ENCODE measurements around the gene MPZL3. TPM values are rescaled to one million over a fixed set of nuclear protein-coding genes. Genes with fewer than 3 reads are reported as not detected.

Gene MPZL3
- total RNA-seq, 1 experiment from 2014 or later: 7.0 TPM

DNA sequence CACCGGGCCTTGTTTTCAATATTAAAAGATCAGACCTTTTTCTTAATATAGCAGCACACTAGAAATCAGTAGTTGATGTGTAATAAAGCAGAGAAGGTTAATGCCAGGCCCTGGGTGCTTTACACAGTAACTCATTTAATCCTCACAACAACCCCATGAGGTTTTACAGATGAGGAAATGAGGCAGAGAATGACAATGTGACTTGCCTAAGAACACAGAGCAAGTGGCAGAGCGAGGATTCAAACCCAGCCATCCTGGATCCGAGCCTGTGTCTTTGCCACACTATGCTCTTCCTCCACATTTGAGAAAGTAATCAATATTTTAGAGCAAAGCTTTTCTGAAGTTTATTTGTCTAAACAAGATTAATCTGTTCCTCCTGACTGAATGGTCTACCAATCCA is 34.6 kb downstream of the MPZL3 start:
- peak; percentile 60 for DNase-seq
- Histone ChIP-seq H3K9ac (ENCODE audit: low read length) (peak overlapping the region; percentile 53), H3K27ac (ENCODE audit: low read length) (peak overlapping the region; percentile 99), H3K9me2 (replicated peaks; ENCODE audit: insufficient read depth, low read length) (no peaks in the 10 kb centered on the region), H3K79me2 (ENCODE audit: low read length) (no peaks in the 10 kb centered on the region), H3K27me3 (ENCODE audit: low read length) (no peaks in the 10 kb centered on the region), H3K4me2 (ENCODE audit: low read depth, low read length, poor library complexity, severe bottlenecking) (peak overlapping the region; percentile 48), H4K20me1 (ENCODE audit: insufficient read depth, low read depth, low read length) (no peaks in the 10 kb centered on the region), H3K4me3 (ENCODE audit: low read length) (peak overlapping the region; percentile 5; the same call in 1 of the 2 replicates), H3K9me3 (ENCODE audit: low read length) (no peaks in the 10 kb centered on the region), H3K4me1 (ENCODE audit: low read length) (peaks cover 84% of the 10 kb centered on the region), H3K36me3 (ENCODE audit: insufficient read depth, low read length) (no peaks in the 10 kb centered on the region), H2AFZ (ENCODE audit: low read length) (no peak overlapping the region)

DNA sequence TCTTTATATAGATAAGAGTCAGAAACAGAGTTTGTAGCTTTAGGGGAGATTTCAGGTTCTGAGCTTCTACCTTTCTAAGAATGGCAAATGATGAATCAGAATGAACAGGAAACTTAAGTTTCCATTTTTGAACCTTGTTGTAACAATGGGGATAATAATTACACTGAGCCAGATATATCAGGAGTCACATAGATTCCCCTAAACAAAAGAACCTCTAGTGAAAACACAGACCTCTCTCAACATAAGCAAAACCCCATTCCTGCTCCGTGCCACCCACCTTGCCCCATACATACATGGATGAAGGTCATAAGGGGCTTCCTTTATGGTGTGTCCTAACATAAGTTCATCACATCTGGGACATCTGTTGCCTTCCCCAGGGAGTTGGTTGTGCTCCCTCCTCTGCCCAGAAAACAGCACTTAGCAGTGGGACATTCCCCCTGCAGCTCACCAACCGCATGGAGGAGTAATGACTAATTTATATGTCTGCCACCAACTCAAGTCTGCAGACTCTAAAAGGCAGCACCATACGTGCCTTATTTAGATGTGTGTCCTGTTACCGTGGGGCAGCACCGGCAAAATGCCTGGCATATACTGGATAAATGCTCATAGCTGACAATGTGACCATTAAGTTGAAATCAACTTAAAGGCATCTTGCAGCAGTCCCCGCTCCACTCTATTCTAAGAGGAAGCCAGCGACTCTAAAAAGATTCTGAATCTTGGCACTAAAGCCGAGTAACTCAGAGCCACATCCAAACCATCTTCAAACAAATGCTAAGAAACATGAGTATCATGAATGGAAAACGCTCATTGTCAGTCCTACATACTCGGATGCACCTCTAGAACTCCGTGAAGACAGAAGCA is 35.3 kb downstream of the MPZL3 start:
- peak overlapping the region; percentile 48 for H3K4me2 ChIP-seq (ENCODE audit: low read depth, low read length, poor library complexity, severe bottlenecking)
- peak overlapping the region; percentile 99 for H3K27ac ChIP-seq (ENCODE audit: low read length)
- no peaks in the 10 kb centered on the region for H3K27me3 ChIP-seq (ENCODE audit: low read length)
- no peak overlapping the region for H2AFZ ChIP-seq (ENCODE audit: low read length)
- no peaks in the 10 kb centered on the region for H3K79me2 ChIP-seq (ENCODE audit: low read length)
- peak overlapping the region; percentile 53 for H3K9ac ChIP-seq (ENCODE audit: low read length)
- H4K20me1 ChIP-seq (ENCODE audit: insufficient read depth, low read depth, low read length): no peaks in the 10 kb centered on the region
- H3K9me2 ChIP-seq (replicated peaks; ENCODE audit: insufficient read depth, low read length): no peaks in the 10 kb centered on the region
- peaks cover 89% of the 10 kb centered on the region for H3K4me1 ChIP-seq (ENCODE audit: low read length)
- DNase-seq: peak; percentile 61
- peak overlapping the region; percentile 5; the same call in 1 of the 2 replicates for H3K4me3 ChIP-seq (ENCODE audit: low read length)
- H3K36me3 ChIP-seq (ENCODE audit: insufficient read depth, low read length): no peaks in the 10 kb centered on the region
- H3K9me3 ChIP-seq (ENCODE audit: low read length): no peaks in the 10 kb centered on the region

DNA sequence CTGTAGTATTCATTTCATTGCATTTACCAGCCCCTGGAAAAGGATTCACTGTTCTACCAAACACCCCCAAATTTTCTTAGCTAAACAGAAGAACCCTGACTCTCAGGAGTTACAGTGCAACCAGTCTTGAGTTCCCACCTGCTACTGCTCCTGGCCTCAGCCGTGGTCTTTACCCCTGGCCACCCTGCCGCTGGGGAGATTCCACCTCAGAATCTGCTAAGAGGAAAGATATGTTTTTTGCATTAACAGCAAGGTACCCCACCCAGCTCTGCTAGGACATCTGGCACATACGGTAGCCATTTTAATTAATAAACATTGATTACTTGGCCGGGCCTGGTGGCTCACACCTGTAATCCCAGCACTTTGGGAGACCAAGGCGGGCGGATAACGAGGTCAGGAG is 36.4 kb downstream of the MPZL3 start:
- Histone ChIP-seq H3K9ac (ENCODE audit: low read length) (peak overlapping the region; percentile 64), H4K20me1 (ENCODE audit: insufficient read depth, low read depth, low read length) (no peaks in the 10 kb centered on the region), H3K36me3 (ENCODE audit: insufficient read depth, low read length) (no peaks in the 10 kb centered on the region), H3K27ac (ENCODE audit: low read length) (peak overlapping the region; percentile 99), H2AFZ (ENCODE audit: low read length) (no peak overlapping the region), H3K79me2 (ENCODE audit: low read length) (no peaks in the 10 kb centered on the region), H3K27me3 (ENCODE audit: low read length) (no peaks in the 10 kb centered on the region), H3K4me3 (ENCODE audit: low read length) (peak overlapping the region; percentile 45), H3K4me2 (ENCODE audit: low read depth, low read length, poor library complexity, severe bottlenecking) (peak overlapping the region; percentile 78), H3K9me2 (replicated peaks; ENCODE audit: insufficient read depth, low read length) (no peaks in the 10 kb centered on the region), H3K9me3 (ENCODE audit: low read length) (no peaks in the 10 kb centered on the region), H3K4me1 (ENCODE audit: low read length) (peaks cover 100% of the 10 kb centered on the region)
- no peak for DNase-seq

DNA sequence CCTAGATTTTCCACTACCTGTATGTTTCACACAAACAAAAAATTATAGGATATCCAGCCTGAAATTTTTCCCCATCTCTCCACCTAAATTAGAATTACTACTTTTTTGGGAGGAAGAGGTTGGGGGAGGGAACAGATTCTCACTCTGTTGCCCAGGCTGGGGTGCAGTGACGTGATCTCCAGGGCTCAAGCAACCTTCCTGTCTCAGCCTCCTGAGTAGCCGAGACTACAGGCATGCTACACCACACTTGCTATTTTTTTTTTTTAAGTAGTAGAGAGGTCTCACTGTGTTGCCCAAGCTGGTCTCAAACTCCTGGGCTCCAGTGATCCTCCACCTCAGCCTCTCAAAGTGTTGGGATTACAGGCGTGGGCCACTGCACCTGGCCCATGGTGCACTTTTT is 36.9 kb downstream of the MPZL3 start:
- H4K20me1 ChIP-seq (ENCODE audit: insufficient read depth, low read depth, low read length): no peaks in the 10 kb centered on the region
- no peaks in the 10 kb centered on the region for H3K79me2 ChIP-seq (ENCODE audit: low read length)
- peaks cover 100% of the 10 kb centered on the region for H3K4me1 ChIP-seq (ENCODE audit: low read length)
- peak; percentile 66 for DNase-seq
- H3K4me2 ChIP-seq (ENCODE audit: low read depth, low read length, poor library complexity, severe bottlenecking): peak overlapping the region; percentile 78
- H3K9me2 ChIP-seq (replicated peaks; ENCODE audit: insufficient read depth, low read length): no peaks in the 10 kb centered on the region
- no peak overlapping the region for H2AFZ ChIP-seq (ENCODE audit: low read length)
- H3K36me3 ChIP-seq (ENCODE audit: insufficient read depth, low read length): no peaks in the 10 kb centered on the region
- no peaks in the 10 kb centered on the region for H3K27me3 ChIP-seq (ENCODE audit: low read length)
- H3K9ac ChIP-seq (ENCODE audit: low read length): peak overlapping the region; percentile 64
- peak overlapping the region; percentile 99 for H3K27ac ChIP-seq (ENCODE audit: low read length)
- peak overlapping the region; percentile 45 for H3K4me3 ChIP-seq (ENCODE audit: low read length)
- H3K9me3 ChIP-seq (ENCODE audit: low read length): no peaks in the 10 kb centered on the region

DNA sequence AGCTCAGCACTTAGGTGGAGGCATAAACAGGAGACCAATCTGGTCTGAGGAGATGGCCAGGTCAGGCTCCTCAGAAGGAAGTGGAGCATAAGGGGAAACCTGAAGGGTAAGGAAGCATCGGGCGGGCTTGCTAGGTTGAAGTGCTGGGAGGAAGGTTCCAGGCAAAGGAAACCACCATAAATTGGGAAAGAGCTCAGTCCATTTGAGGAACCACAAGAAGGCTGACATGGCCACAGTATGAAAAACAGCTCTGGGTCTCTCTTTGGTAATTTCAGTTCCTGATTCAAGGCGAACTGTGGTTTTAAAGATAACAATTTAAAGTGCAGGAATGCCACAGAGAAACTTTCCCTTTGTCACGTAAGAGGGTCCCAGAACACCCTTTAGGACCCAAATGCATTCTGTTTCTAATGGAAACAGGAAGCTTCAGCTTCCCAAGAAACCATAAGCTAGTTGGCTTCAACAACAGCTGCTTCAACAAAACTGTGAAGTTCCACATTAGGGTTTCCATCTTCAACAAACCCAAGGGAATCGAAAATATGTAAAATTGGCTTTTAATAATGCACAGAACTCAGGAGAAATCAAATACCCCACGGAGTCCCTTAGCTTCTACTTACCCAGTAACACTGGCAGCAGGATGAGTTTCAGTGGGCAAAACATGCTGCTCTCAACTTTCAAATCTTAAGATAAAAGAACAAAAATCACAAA is 37.8 kb downstream of the MPZL3 start:
- Histone ChIP-seq H2AFZ (ENCODE audit: low read length) (no peak overlapping the region), H3K9me2 (replicated peaks; ENCODE audit: insufficient read depth, low read length) (no peaks in the 10 kb centered on the region), H3K79me2 (ENCODE audit: low read length) (no peaks in the 10 kb centered on the region), H3K9me3 (ENCODE audit: low read length) (no peaks in the 10 kb centered on the region), H3K4me3 (ENCODE audit: low read length) (peak overlapping the region; percentile 45), H3K4me1 (ENCODE audit: low read length) (peaks cover 92% of the 10 kb centered on the region), H3K4me2 (ENCODE audit: low read depth, low read length, poor library complexity, severe bottlenecking) (peak overlapping the region; percentile 78), H3K36me3 (ENCODE audit: insufficient read depth, low read length) (no peaks in the 10 kb centered on the region), H3K27ac (ENCODE audit: low read length) (peak overlapping the region; percentile 99), H3K9ac (ENCODE audit: low read length) (peak overlapping the region; percentile 64), H4K20me1 (ENCODE audit: insufficient read depth, low read depth, low read length) (no peaks in the 10 kb centered on the region), H3K27me3 (ENCODE audit: low read length) (no peaks in the 10 kb centered on the region)
- DNase-seq: peak; percentile 78

DNA sequence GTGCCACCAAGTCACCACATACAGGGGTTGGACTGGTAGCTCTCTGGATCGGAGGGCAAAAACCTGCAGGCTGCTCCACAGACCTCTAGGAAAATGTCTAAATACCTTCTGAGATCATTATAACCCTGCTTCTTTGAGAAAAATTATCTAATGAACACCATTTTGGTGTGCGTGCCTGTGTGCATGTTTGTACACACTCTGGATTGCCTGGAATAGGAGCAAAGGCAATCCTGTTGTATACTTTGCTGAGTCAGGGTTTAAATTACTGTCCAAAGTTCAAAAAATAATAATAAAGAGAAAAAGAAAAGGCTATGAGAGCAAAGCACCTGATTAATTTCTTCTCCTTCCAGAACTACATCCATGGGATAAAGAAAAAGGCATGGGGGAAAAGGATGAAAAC is 38.4 kb downstream of the MPZL3 start:
- Histone ChIP-seq H3K79me2 (ENCODE audit: low read length) (no peaks in the 10 kb centered on the region), H4K20me1 (ENCODE audit: insufficient read depth, low read depth, low read length) (no peaks in the 10 kb centered on the region), H3K36me3 (ENCODE audit: insufficient read depth, low read length) (no peaks in the 10 kb centered on the region), H3K4me1 (ENCODE audit: low read length) (peaks cover 86% of the 10 kb centered on the region), H3K4me3 (ENCODE audit: low read length) (peak overlapping the region; percentile 45; the same call in 1 of the 2 replicates), H3K4me2 (ENCODE audit: low read depth, low read length, poor library complexity, severe bottlenecking) (peak overlapping the region; percentile 78), H3K27me3 (ENCODE audit: low read length) (no peaks in the 10 kb centered on the region), H3K9me3 (ENCODE audit: low read length) (no peaks in the 10 kb centered on the region), H3K9ac (ENCODE audit: low read length) (peak overlapping the region; percentile 64), H3K9me2 (replicated peaks; ENCODE audit: insufficient read depth, low read length) (no peaks in the 10 kb centered on the region), H2AFZ (ENCODE audit: low read length) (no peak overlapping the region), H3K27ac (ENCODE audit: low read length) (peak overlapping the region; percentile 99)
- no peak for DNase-seq

DNA sequence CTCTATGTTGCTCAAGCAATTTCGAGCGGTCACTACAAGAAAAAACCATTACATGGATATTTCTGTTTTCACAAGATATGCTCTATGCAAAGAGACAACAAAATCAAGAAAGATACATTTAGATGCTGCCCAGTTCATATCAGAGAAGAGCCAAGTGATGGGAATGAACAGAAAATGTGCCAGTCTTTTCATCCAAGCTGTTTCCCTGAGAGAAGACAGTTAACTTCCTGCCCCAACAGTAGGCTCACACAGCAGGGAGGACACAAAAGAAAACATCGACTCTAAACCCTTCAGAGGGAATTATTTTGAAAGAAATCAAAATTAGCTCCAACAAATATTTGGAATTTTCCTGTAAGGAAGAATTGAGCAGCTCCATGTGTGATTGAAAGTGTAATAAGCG is 39.0 kb downstream of the MPZL3 start:
- peak overlapping the region; percentile 99 for H3K27ac ChIP-seq (ENCODE audit: low read length)
- no peaks in the 10 kb centered on the region for H3K79me2 ChIP-seq (ENCODE audit: low read length)
- peak overlapping the region; percentile 78 for H3K4me2 ChIP-seq (ENCODE audit: low read depth, low read length, poor library complexity, severe bottlenecking)
- no peak overlapping the region for H2AFZ ChIP-seq (ENCODE audit: low read length)
- H3K4me3 ChIP-seq (ENCODE audit: low read length): no peak overlapping the region
- H3K9me3 ChIP-seq (ENCODE audit: low read length): no peaks in the 10 kb centered on the region
- H4K20me1 ChIP-seq (ENCODE audit: insufficient read depth, low read depth, low read length): no peaks in the 10 kb centered on the region
- no peak for DNase-seq
- H3K9me2 ChIP-seq (replicated peaks; ENCODE audit: insufficient read depth, low read length): no peaks in the 10 kb centered on the region
- H3K9ac ChIP-seq (ENCODE audit: low read length): peak overlapping the region; percentile 64
- H3K4me1 ChIP-seq (ENCODE audit: low read length): peaks cover 80% of the 10 kb centered on the region
- no peaks in the 10 kb centered on the region for H3K36me3 ChIP-seq (ENCODE audit: insufficient read depth, low read length)
- H3K27me3 ChIP-seq (ENCODE audit: low read length): no peaks in the 10 kb centered on the region

DNA sequence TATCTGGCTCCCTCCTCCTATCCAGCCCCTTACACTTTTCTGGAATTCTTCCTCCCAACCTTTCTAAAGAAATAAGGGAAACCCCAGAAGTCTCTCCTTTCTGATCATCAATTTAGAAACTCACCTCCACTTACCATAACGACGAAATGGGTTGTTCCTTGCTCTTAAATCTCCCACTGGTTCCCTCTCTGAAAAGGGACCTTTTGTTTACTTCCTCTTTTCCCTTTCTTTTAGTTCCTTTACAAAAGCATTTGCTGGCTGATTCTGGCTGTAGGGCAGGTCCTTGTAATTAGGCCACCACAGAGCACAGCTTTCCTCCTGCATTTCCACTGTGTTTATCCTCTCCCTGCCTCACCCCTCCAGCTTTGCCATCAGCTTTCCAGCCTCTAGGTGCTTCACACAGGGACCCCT is 39.4 kb downstream of the MPZL3 start:
- Histone ChIP-seq H3K4me3 (ENCODE audit: low read length) (no peak overlapping the region), H2AFZ (ENCODE audit: low read length) (no peak overlapping the region), H3K27me3 (ENCODE audit: low read length) (no peaks in the 10 kb centered on the region), H3K9ac (ENCODE audit: low read length) (peak overlapping the region; percentile 64), H4K20me1 (ENCODE audit: insufficient read depth, low read depth, low read length) (no peaks in the 10 kb centered on the region), H3K9me2 (replicated peaks; ENCODE audit: insufficient read depth, low read length) (no peaks in the 10 kb centered on the region), H3K36me3 (ENCODE audit: insufficient read depth, low read length) (no peaks in the 10 kb centered on the region), H3K9me3 (ENCODE audit: low read length) (no peaks in the 10 kb centered on the region), H3K27ac (ENCODE audit: low read length) (peak overlapping the region; percentile 99), H3K79me2 (ENCODE audit: low read length) (no peaks in the 10 kb centered on the region), H3K4me2 (ENCODE audit: low read depth, low read length, poor library complexity, severe bottlenecking) (peak overlapping the region; percentile 78), H3K4me1 (ENCODE audit: low read length) (peaks cover 76% of the 10 kb centered on the region)
- DNase-seq: no peak

All from Karpas-422 (cell line).